ENCODE measurements around the gene RMC1. TPM values are rescaled to one million over a fixed set of nuclear protein-coding genes. Genes with fewer than 3 reads are reported as not detected.
A peak's percentile ranks its signal among the peaks of the same experiment; 100 is the strongest.

Gene RMC1
- total and polyA plus RNA-seq, 3 experiments from 2014 or later = 41.3 to 47.7 (median 45.5) TPM

- Mint-ChIP-seq H3K4me3 (no peak overlapping the region), H3K9me3 (no peaks in the 10 kb centered on the region)
- CTCF ChIA-PET = interaction anchor here (1.4 kb wide), 1 partner anchor 30 kb away, joined by 5 read pairs; no protein-coding TSS in a partner anchor
These were observed 34.4 kb upstream of the RMC1 start for GRCh38 chr18:23468753-23469459.

DNA sequence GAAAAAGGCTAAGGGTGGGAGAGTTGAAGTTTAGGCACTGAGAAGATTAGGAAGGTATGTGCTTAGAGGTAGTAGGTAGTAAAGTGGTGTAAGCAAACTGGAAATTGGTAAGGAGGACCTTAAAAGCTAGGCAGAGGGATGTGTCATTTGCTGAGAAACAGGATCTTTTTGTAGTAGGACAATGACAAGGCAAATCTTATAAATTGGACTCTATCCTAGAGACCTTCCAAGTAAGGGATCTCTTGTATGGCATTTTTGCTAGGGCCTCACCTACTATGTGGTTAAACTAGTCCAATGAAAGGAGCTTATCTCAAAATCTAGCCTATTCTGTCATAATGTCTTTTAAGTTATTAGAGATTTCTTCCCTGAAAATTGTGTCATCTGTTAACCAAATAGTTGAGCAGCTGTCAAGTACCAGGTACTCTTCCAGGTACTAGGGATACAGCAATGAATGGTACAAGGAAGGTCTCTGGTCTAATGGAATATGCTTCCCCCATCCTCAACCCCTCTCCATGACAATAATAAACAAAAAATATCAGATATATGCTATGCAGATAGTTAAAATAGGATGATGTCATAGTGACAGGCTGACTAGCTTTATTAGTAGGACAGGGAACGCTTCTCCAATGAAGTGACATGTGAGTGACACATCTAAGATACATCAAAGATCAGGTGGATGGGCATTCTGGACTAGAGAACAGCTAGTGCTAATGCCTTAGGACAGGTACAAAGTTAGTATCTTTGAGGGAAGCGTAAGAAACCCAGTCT is 32.5 kb upstream of the RMC1 start:
- Histone ChIP-seq H3K9me3 (ENCODE audit: low read length) (no peaks in the 10 kb centered on the region), H3K36me3 (ENCODE audit: insufficient read depth, low read length) (peaks cover 76% of the 10 kb centered on the region), H3K4me3 (ENCODE audit: low read length) (no peak overlapping the region), H3K27me3 (ENCODE audit: insufficient read depth, low read length, poor library complexity, severe bottlenecking) (no peaks in the 10 kb centered on the region), H3K4me1 (ENCODE audit: insufficient read depth, low read length) (no peaks in the 10 kb centered on the region), H3K27ac (ENCODE audit: low read depth, low read length) (no peak overlapping the region)
- ChIA-PET CTCF (no interaction called here), POLR2A (no interaction called here)
- no peak for DNase-seq
- Mint-ChIP-seq H3K4me1 (peaks cover 0 to 3% (median 0%) of the 10 kb centered on the region in 3 donors), H3K36me3 (peaks cover 9 to 45% (median 17%) of the 10 kb centered on the region in 3 donors), H3K9me3 (no peaks in the 10 kb centered on the region), H3K4me3 (no peak overlapping the region), H3K27me3 (no peaks in the 10 kb centered on the region), H3K27ac (peak overlapping the region in 2 of 8 donors; percentile 14 to 16)

More at GRCh38 chr18:23468753-23469459, 34.4 kb upstream of the RMC1 start:
- peaks cover 68% of the 10 kb centered on the region for H3K36me3 ChIP-seq (ENCODE audit: insufficient read depth, low read length)
- H3K27me3 ChIP-seq (ENCODE audit: insufficient read depth, low read length, poor library complexity, severe bottlenecking) = no peaks in the 10 kb centered on the region
- no peak overlapping the region for H3K27ac ChIP-seq (ENCODE audit: low read depth, low read length)
- no peaks in the 10 kb centered on the region for H3K9me3 ChIP-seq (ENCODE audit: low read length)
- Mint-ChIP-seq H3K27me3 (no peaks in the 10 kb centered on the region), H3K4me1 (peaks cover 0 to 3% (median 0%) of the 10 kb centered on the region in 3 donors), H3K27ac (peak overlapping the region in 2 of 8 donors; percentile 17 to 92), H3K36me3 (peaks cover 4 to 44% (median 18%) of the 10 kb centered on the region in 3 donors)
- POLR2A ChIA-PET = no interaction called here
- H3K4me1 ChIP-seq (ENCODE audit: insufficient read depth, low read length) = no peaks in the 10 kb centered on the region
- DNase-seq = no peak
- no peak overlapping the region for H3K4me3 ChIP-seq (ENCODE audit: low read length)

DNA sequence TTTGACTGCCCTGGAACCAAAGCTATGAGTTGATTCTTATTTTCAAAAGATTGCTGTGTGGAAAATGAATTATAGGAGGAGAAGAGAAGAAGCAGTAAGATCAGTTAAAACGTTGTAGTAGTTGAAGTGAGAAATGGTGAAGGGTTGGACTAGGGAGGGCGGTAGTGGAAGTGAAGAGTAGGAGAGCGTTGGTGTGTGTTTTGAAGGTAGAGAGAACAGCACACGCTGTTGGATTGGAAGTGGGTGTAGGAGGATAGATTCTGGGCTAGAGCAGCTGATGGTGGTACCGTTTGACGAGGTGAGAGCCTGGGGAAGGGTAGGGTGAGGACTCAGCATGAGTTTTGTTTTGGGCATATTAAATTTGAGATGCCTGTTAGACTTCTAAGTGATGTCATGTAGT is 31.8 kb upstream of the RMC1 start:
- CTCF ChIA-PET = interaction anchor here (1.1 kb wide), 1 partner anchor 9 kb away, joined by 3 read pairs; no protein-coding TSS in a partner anchor
- Histone ChIP-seq H3K4me3 (ENCODE audit: low read length) (no peak overlapping the region), H3K36me3 (ENCODE audit: insufficient read depth, low read length) (peaks cover 76% of the 10 kb centered on the region), H3K4me1 (ENCODE audit: insufficient read depth, low read length) (no peaks in the 10 kb centered on the region), H3K27me3 (ENCODE audit: insufficient read depth, low read length, poor library complexity, severe bottlenecking) (no peaks in the 10 kb centered on the region), H3K9me3 (ENCODE audit: low read length) (no peaks in the 10 kb centered on the region), H3K27ac (ENCODE audit: low read depth, low read length) (no peak overlapping the region)
- no peaks in the 10 kb centered on the region for H3K27me3 Mint-ChIP-seq
- no peak overlapping the region for H3K4me3 Mint-ChIP-seq
- no peak for DNase-seq
- peaks cover 6 to 45% (median 17%) of the 10 kb centered on the region in 3 donors for H3K36me3 Mint-ChIP-seq
- H3K27ac Mint-ChIP-seq = no peak overlapping the region
- H3K4me1 Mint-ChIP-seq = peaks cover 0 to 1% (median 0%) of the 10 kb centered on the region in 3 donors
- POLR2A ChIA-PET = no interaction called here
- H3K9me3 Mint-ChIP-seq = no peaks in the 10 kb centered on the region

- Mint-ChIP-seq H3K9me3 (no peaks in the 10 kb centered on the region), H3K27ac (peak overlapping the region in 1 of 8 donors; percentile 12), H3K4me1 (peaks cover 0 to 1% (median 0%) of the 10 kb centered on the region in 3 donors), H3K4me3 (no peak overlapping the region), H3K36me3 (peaks cover 6 to 68% (median 15%) of the 10 kb centered on the region in 3 donors), H3K27me3 (no peaks in the 10 kb centered on the region)
- ChIA-PET CTCF (interaction anchor here (1.3 to 2.0 kb wide), 3 partner anchors 8 to 31 kb away, joined by 3 to 5 read pairs (median 4); no protein-coding TSS in a partner anchor), POLR2A (no interaction called here)
- no peaks in the 10 kb centered on the region for H3K27me3 ChIP-seq (ENCODE audit: insufficient read depth, low read length, poor library complexity, severe bottlenecking)
- no peaks in the 10 kb centered on the region for H3K9me3 ChIP-seq (ENCODE audit: low read length)
- no peak for DNase-seq
- H3K36me3 ChIP-seq (ENCODE audit: insufficient read depth, low read length) = peaks cover 45% of the 10 kb centered on the region
- H3K27ac ChIP-seq (ENCODE audit: low read depth, low read length) = no peak overlapping the region
- H3K4me1 ChIP-seq (ENCODE audit: insufficient read depth, low read length) = no peaks in the 10 kb centered on the region
- H3K4me3 ChIP-seq (ENCODE audit: low read length) = no peak overlapping the region
These were observed 23.3 kb upstream of the RMC1 start for GRCh38 chr18:23479829-23480505.

- DNase-seq = no peak
- Mint-ChIP-seq H3K27me3 (no peaks in the 10 kb centered on the region), H3K36me3 (peaks cover 6 to 30% (median 7%) of the 10 kb centered on the region in 3 donors), H3K27ac (peak overlapping the region in 1 of 8 donors; percentile 51), H3K4me3 (no peak overlapping the region), H3K4me1 (peaks cover 14 to 20% (median 18%) of the 10 kb centered on the region in 3 donors), H3K9me3 (no peaks in the 10 kb centered on the region)
- H3K4me1 ChIP-seq (ENCODE audit: insufficient read depth, low read length) = peaks cover 8% of the 10 kb centered on the region
- POLR2A ChIA-PET = no interaction called here
- no peaks in the 10 kb centered on the region for H3K9me3 ChIP-seq (ENCODE audit: low read length)
- CTCF ChIA-PET = interaction anchor here (2.4 kb wide), 1 partner anchor 14 kb away, joined by 10 read pairs; no protein-coding TSS in a partner anchor
- peaks cover 13% of the 10 kb centered on the region for H3K36me3 ChIP-seq (ENCODE audit: insufficient read depth, low read length)
- no peak overlapping the region for H3K4me3 ChIP-seq (ENCODE audit: low read length)
- H3K27me3 ChIP-seq (ENCODE audit: insufficient read depth, low read length, poor library complexity, severe bottlenecking) = no peaks in the 10 kb centered on the region
- no peak overlapping the region for H3K27ac ChIP-seq (ENCODE audit: low read depth, low read length)
These were observed 18.6 kb upstream of the RMC1 start for GRCh38 chr18:23484561-23485182.

DNA sequence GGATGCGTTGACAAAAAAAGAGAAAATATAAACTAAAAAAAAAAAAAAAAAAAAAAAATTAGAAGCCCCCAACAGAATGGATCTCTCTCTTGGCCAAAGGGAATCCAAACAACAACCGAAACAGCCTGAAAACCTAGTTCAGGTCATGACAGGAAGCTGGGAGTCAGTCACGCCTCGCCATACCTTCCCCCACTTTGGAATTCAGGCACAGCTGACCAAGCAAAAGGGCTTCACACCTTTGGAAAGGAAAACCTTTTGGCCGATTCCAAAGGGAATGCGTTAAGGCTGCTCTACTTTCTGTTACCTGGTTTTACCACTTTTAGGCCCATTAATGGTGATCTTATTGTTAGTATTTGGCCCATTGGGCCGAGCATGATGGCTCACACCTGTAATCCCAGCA is 17.9 kb upstream of the RMC1 start:
- H3K36me3 Mint-ChIP-seq = peaks cover under 1 to 23% (median 5%) of the 10 kb centered on the region in 3 donors
- Histone ChIP-seq H3K4me3 (ENCODE audit: low read length) (no peak overlapping the region), H3K36me3 (ENCODE audit: insufficient read depth, low read length) (peaks cover 9% of the 10 kb centered on the region), H3K9me3 (ENCODE audit: low read length) (no peaks in the 10 kb centered on the region), H3K4me1 (ENCODE audit: insufficient read depth, low read length) (peaks cover 8% of the 10 kb centered on the region), H3K27ac (ENCODE audit: low read depth, low read length) (no peak overlapping the region), H3K27me3 (ENCODE audit: insufficient read depth, low read length, poor library complexity, severe bottlenecking) (no peaks in the 10 kb centered on the region)
- H3K27me3 Mint-ChIP-seq = no peaks in the 10 kb centered on the region
- ChIA-PET POLR2A (no interaction called here), CTCF (interaction anchor here (2.4 kb wide), 1 partner anchor 13 kb away, joined by 10 read pairs; no protein-coding TSS in a partner anchor)
- H3K4me3 Mint-ChIP-seq = no peak overlapping the region
- DNase-seq = no peak
- no peaks in the 10 kb centered on the region for H3K9me3 Mint-ChIP-seq
- no peak overlapping the region for H3K27ac Mint-ChIP-seq
- peaks cover 14 to 20% (median 18%) of the 10 kb centered on the region in 3 donors for H3K4me1 Mint-ChIP-seq

GRCh38 chr18:23487738-23488570 is 15.4 kb upstream of the RMC1 start:
- H3K4me1 ChIP-seq (ENCODE audit: insufficient read depth, low read length) = peaks cover 8% of the 10 kb centered on the region
- peak overlapping the region; percentile 19 to 84 (median 66) for H3K27ac Mint-ChIP-seq
- H3K36me3 ChIP-seq (ENCODE audit: insufficient read depth, low read length) = no peaks in the 10 kb centered on the region
- peaks cover 0 to 4% (median 0%) of the 10 kb centered on the region in 3 donors for H3K36me3 Mint-ChIP-seq
- DNase-seq = peak in 3 of 5 donors; percentile 2 to 41 (median 3)
- H3K27me3 Mint-ChIP-seq = no peaks in the 10 kb centered on the region
- ChIA-PET POLR2A (interaction anchor here (0.6 to 0.7 kb wide), 5 partner anchors 11 to 555 kb away, joined by 3 to 9 read pairs (median 3); no protein-coding TSS in a partner anchor), CTCF (interaction anchor here (0.8 to 2.1 kb wide), 4 partner anchors 8 to 28 kb away, joined by 3 to 12 read pairs (median 4); no protein-coding TSS in a partner anchor)
- H3K9me3 Mint-ChIP-seq = no peaks in the 10 kb centered on the region
- H3K27ac ChIP-seq (ENCODE audit: low read depth, low read length) = peak overlapping the region; percentile 57
- H3K4me1 Mint-ChIP-seq = peaks cover 14 to 20% (median 18%) of the 10 kb centered on the region in 3 donors
- peak overlapping the region; percentile 6 to 78 (median 68) for H3K4me3 Mint-ChIP-seq
- H3K27me3 ChIP-seq (ENCODE audit: insufficient read depth, low read length, poor library complexity, severe bottlenecking) = no peaks in the 10 kb centered on the region
- H3K4me3 ChIP-seq (ENCODE audit: low read length) = peak overlapping the region; percentile 29
- H3K9me3 ChIP-seq (ENCODE audit: low read length) = no peaks in the 10 kb centered on the region
